Esophagus squamous epithelium (tissue), 4 donors: ENCODE results near the gene IL17RD.

ENCODE experiments used
- CTCF ChIP-seq, 6 experiments: fragments of 450-650 bp in 4 of 6; fragments of 200-600 bp in 2 of 6; sonication (generic) in 2 of 6; IDR thresholded peaks; one replicate each; pipeline ENCODE4 v1.5.1; 2016 to 2019; ENCODE audit warnings: antibody characterized with exemption in 6 of 6, mild to moderate bottlenecking in 4 of 6, moderate library complexity in 4 of 6
- POLR2A ChIP-seq, 4 donors: fragments of 450-650 bp; IDR thresholded peaks; one replicate each; pipeline ENCODE4 v1.6.1; 2017; ENCODE audit warnings: antibody characterized with exemption in 4 of 4, mild to moderate bottlenecking in 4 of 4, moderate library complexity in 3 of 4

- TF ChIP-seq CTCF (IDR thresholded peaks at IDR 0.05) (no peak), POLR2A (IDR thresholded peaks at IDR 0.05) (no peak)
Measured at GRCh38 chr3:57116501-57116900, 48.7 kb downstream of the IL17RD start.
